HG02870 (cell line): ENCODE results near the gene CD46.
A peak's percentile ranks its signal among the peaks of the same experiment; 100 is the strongest.

Experiments
- ATAC-seq: cut with Tn5 transposase; IDR thresholded peaks from one replicate; pipeline ENCODE4 v1.9.1; 2021; ENCODE audit warnings: mild to moderate bottlenecking, moderate library complexity; ENCODE audit not compliant: unreplicated experiment

CD46 gene

GRCh38 chr1:207812778-207813511 is 61.1 kb downstream of the CD46 start:
- no peak for ATAC-seq

- ATAC-seq = no peak
Observed at GRCh38 chr1:207813512-207813881, 61.6 kb downstream of the CD46 start.

GRCh38 chr1:207813946-207814345 is 62.1 kb downstream of the CD46 start:
- ATAC-seq = no peak

GRCh38 chr1:207814469-207814868 is 62.6 kb downstream of the CD46 start:
- no peak for ATAC-seq

- no peak for ATAC-seq
Observed at GRCh38 chr1:207815466-207815865, 63.6 kb downstream of the CD46 start.

GRCh38 chr1:207815913-207816291 is 64.0 kb downstream of the CD46 start:
- ATAC-seq = no peak

GRCh38 chr1:207817166-207817565 is 65.3 kb downstream of the CD46 start:
- ATAC-seq = no peak

GRCh38 chr1:207817778-207818751 is 66.2 kb downstream of the CD46 start:
- ATAC-seq = no peak

GRCh38 chr1:207818971-207819451 is 67.2 kb downstream of the CD46 start:
- no peak for ATAC-seq

- no peak for ATAC-seq
Observed at GRCh38 chr1:207820568-207821463, 69.0 kb downstream of the CD46 start.

GRCh38 chr1:207821464-207822045 is 69.7 kb downstream of the CD46 start:
- no peak for ATAC-seq

- peak; percentile 16 for ATAC-seq
Observed at GRCh38 chr1:207822124-207822601, 70.3 kb downstream of the CD46 start.

- peak; percentile 58 for ATAC-seq
Observed at GRCh38 chr1:207822602-207823451, 71.0 kb downstream of the CD46 start.

GRCh38 chr1:207823531-207823879 is 71.7 kb downstream of the CD46 start:
- no peak for ATAC-seq

GRCh38 chr1:207823880-207824566 is 72.2 kb downstream of the CD46 start:
- no peak for ATAC-seq

GRCh38 chr1:207824691-207825408 is 73.0 kb downstream of the CD46 start:
- ATAC-seq = no peak

GRCh38 chr1:207825409-207825695 is 73.5 kb downstream of the CD46 start:
- ATAC-seq = no peak

GRCh38 chr1:207825719-207826556 is 74.1 kb downstream of the CD46 start:
- peak; percentile 64 for ATAC-seq
